Cardiac fibroblast (primary cell): ENCODE results near the gene ADGRD2.
A peak's percentile ranks its signal among the peaks of the same experiment; 100 is the strongest.

Source experiments
- DNase-seq, 2 donors: peaks; one replicate each; pipeline versions ENCODE4 v3.0.0 to v3.0.0-alpha.2; 2010; ENCODE audit warnings: low read depth in 2 of 2
- H3K4me3 ChIP-seq, 2 donors: replicated peaks in 1 of 2; 1 replicate in 1 of 2; 2 replicates in 1 of 2; pipeline ENCODE4 v1.5.1; 2011; ENCODE audit warnings: low read depth in 2 of 2, low read length in 2 of 2, mild to moderate bottlenecking in 2 of 2, moderate library complexity in 1 of 2
- CTCF ChIP-seq: IDR thresholded peaks from one replicate; pipeline ENCODE4 v1.5.1; 2011; ENCODE audit warnings: low read depth, mild to moderate bottlenecking, low read length, inconsistent platforms

Gene ADGRD2

GRCh38 chr9:124471761-124472160 is 21.5 kb downstream of the ADGRD2 start:
- no peak for TF ChIP-seq CTCF
- H3K4me3 ChIP-seq = no peak overlapping the region
- no peak for DNase-seq

GRCh38 chr9:124472770-124473169 is 22.5 kb downstream of the ADGRD2 start:
- DNase-seq = no peak
- TF ChIP-seq CTCF = no peak
- no peak overlapping the region for H3K4me3 ChIP-seq

GRCh38 chr9:124473310-124473709 is 23.1 kb downstream of the ADGRD2 start:
- no peak overlapping the region for H3K4me3 ChIP-seq
- peak in 1 of 2 donors; percentile 5 for DNase-seq
- TF ChIP-seq CTCF = no peak

GRCh38 chr9:124474151-124474550 is 23.9 kb downstream of the ADGRD2 start:
- no peak for DNase-seq
- TF ChIP-seq CTCF = no peak
- H3K4me3 ChIP-seq = no peak overlapping the region

- DNase-seq = no peak
- no peak overlapping the region for H3K4me3 ChIP-seq
- TF ChIP-seq CTCF = no peak
Measured at GRCh38 chr9:124475158-124475867, 25.1 kb downstream of the ADGRD2 start.

GRCh38 chr9:124475868-124476690 is 25.8 kb downstream of the ADGRD2 start:
- no peak overlapping the region for H3K4me3 ChIP-seq
- TF ChIP-seq CTCF = no peak
- no peak for DNase-seq
